Forelimb muscle (tissue), 1 donor: ENCODE data around the gene JPH2. TPM values are rescaled to one million over a fixed set of nuclear protein-coding genes. Genes with fewer than 3 reads are reported as not detected.
"Not testable (repeated sequence)": the region's sequence is repeated elsewhere in the genome, so short reads cannot be mapped to it uniquely, and the experiment has no call there.

Source experiments
- DNase-seq: peaks from one replicate; pipeline ENCODE4 v3.0.0-alpha.2; 2013; ENCODE audit warnings: low read depth
- polyA plus RNA-seq: library from polyadenylated mRNA; unstranded; fragments of 120-200 nt; gene quantifications from one replicate; pipeline ENCODE4 v1.2.1, GENCODE V29; 2013; ENCODE audit not compliant: insufficient read length

Gene JPH2
- polyA plus RNA-seq, 1 donor: 105 TPM

DNA sequence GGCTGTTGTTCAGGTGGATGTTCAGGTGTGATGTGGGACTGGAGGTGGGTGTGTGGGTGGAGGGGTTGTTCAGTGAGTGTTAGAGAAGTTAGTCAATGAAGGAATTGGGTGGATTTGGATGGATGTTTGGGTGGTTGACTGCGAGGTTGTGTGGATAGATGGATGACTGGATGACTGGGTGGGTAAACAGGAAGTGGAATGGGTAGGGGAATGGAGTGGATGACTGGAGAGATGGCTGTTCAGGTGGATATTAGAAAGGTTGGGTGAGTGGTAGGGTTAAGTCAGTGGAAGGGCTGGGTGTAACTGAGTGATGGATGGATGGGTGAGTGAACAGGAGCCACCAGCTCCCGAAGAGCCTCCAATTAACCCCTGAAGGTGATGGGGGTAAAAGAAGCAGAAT lies 27.9 kb downstream of the JPH2 start:
- no peak for DNase-seq

DNA sequence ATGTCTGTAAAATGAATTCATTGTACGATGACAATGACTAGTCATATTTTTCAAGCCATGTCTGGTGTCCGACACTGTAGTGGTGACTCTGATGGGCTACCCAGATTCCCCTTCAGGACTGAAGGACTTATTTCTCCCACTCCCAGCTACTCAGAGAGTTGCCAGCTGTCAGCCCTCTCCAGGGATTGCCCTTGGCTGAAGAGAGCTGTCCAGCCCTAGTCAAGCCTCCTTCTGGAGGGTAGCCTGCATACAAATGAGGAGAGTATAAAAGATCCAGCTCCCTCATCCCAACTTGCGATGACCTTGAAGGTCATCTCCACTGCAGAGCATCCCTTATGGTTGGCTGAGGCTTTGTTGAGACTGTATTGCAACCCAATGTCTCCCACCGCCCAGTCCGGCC lies 29.9 kb downstream of the JPH2 start:
- no peak for DNase-seq

DNA sequence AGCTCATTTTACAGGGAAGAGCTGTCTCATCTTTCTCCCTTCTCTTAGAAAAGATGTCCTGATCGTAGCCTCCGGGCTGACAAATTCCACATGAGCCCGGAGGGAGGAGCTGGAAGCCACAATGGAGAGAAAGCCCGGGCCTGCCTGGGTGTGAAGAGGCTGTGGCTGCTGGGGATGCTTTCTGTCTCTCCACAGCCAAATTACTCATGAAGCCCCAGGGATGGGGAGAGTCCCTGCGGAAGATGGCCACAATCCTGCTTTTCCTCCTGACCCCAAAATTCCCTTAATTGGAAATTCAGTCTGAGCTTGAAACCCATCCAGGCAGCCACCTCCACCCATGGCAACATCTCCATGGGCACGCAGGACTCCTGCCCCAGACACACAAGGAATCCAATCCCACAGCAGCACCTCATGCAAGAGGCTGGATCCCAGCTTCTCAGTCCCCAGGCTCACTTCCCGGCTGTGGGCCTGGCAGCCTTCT lies 32.4 kb downstream of the JPH2 start:
- DNase-seq: no peak

DNA sequence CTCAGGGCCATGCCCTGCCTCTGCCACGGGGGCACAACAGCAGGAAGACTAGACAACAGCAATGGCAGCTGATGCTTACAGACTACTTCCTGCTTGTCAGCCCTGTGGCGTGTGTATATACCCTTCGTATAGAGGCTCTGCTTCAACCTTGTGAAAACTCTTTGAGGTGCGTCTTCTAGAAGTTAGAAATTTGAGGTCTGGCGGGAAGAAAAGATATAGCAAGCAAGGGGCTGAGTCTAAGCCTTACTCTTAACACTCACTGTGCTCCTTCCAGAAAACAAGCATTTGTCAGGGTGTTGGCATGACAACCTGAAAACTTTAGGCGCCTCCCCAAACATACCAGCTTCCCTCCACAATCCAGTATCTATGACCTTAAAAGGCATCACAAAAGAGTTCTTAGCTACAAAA lies 33.3 kb downstream of the JPH2 start:
- no peak for DNase-seq

DNA sequence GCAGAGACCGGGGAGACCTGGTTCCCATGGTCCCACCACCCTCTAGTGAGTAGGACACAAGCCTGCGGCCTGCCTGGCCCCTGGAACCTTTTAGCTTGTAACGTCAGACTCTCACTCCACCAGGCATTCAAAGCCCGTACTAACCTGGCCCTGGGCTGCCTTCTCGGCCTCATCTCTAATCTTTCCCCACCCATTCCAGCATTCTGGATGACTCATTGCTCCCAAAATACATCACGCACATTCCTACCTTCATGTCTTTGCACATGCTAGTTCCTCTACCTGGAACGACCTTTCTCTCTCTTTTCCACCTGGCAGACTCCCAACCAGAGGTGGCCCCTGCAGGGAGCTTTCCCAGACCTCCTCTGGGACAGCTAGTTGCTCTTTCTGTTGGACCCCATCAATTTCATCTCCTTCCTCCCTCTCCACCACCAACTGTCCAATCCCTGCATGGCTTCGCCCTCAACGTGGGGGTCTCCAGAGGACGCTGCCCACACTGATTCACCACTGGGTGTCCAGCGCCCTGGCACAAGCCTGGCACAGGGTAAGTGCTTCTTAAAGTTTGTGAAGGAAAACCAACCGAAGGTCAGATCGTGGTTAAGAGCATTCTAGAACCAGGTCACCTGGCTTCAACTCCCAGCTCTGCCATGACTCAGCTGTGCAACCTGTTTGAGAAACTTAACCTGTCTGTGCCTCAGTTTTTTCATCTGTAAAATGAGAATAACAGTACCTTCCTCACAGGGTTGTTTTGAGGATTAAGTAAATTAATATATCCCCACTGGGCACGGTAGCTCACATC lies 35.2 kb downstream of the JPH2 start:
- DNase-seq: no peak

DNA sequence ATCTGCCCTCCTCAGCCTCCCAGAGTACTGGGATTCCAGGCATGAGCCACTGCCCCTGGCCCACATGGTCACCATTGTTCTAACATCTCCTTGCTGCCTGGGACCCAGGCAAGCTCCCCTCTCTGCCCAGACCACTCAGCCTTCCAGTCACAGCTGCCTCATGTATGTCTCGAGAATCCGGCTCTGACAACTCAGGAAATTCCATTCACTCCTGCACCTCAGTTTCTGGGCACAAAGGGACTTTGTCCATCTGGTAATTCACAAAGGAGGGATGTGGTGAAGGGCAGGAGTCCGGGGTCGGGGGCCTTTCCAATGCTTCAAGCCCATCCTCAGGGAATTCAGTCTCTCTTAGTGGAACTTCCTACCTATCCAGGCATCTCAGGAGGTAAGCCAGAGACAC lies 40.7 kb downstream of the JPH2 start:
- no peak for DNase-seq

DNA sequence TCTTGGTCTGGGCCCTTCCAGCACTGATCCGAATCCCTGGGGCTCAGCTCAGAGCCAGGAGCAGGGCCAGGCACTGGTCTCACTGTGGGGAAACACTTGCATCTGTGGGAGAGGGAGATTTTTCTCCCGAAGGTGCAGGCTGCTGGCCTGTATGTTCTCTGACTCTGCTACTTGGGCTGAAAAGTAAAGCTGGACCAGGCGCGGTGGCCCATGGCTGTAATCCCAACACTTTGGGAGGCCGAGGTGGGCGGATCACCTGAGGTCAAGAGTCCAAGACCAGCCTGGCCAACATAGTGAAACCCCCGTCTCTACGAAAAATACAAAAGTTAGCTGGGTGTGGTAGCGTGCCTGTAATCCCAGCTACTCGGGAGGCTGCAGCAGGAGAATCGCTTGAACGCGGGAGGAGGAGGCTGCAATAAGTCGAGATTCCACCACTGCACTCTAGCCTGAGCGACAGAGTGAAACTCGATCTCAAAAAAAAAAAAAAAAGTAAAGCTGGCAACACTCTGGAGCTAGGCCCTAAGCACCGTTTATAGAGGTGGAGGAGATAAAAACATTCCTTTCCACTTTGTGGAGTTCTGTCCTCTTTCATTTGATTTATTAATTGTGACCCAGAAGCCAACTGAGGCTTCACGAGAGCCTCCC lies 41.7 kb downstream of the JPH2 start:
- DNase-seq: no peak

DNA sequence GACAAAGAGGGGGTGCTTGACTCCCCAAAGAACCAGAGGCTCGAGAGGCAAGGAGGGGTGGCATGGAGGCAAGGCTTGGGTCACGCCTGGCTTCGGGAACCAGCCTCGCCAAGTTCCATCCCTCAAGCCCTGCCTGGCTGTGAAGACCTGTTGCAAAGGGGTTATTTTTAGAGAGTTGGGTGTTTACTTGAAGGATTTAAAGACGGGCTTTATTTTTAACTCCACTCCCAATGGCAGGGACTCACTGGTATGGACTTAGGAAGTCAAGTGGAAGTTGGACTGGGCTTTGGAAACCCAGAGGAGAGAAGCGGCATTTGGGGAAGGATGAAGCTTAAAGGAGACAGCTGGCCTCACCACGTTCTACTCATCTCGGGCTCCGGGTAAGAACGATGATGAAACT lies 43.1 kb downstream of the JPH2 start:
- DNase-seq: no peak

DNA sequence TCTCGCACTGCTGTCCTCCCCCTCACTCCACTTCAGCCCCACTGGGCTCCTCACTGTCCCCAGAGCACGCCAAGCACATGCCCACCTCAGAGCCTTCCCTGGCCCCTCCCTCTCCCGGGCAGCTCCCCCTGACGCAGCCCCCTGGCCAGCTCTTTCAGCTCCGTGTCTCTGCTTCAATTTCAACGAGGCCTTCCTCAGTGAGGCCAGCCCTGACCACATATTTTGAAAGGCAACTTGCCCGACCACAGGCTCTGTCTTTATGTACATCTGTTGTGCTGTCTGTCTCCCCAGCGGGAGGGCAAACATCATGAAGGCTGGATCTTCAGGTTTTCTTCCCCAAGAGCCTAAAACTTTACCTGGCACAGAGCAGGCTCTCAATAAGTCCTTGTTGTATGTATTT lies 44.6 kb downstream of the JPH2 start:
- no peak for DNase-seq

DNA sequence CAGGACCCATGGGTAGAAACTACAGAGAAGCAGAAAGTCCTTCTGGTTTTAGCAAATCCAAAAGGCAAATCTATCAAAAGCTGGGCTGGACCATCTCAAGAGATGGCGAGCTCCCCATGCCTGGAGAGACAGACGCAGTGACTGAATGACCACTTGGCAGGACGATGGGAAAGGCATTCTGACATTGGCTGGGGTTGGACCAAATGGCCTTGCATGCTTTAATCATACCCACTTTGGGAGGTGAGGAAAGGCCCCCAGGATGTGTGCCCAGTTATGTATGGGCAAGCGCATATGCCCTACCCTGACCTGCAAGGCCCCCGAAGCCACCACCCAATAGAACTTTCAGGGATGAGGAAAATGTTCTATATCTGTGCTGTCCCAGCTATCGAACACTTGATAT lies 45.1 kb downstream of the JPH2 start:
- no peak for DNase-seq

DNA sequence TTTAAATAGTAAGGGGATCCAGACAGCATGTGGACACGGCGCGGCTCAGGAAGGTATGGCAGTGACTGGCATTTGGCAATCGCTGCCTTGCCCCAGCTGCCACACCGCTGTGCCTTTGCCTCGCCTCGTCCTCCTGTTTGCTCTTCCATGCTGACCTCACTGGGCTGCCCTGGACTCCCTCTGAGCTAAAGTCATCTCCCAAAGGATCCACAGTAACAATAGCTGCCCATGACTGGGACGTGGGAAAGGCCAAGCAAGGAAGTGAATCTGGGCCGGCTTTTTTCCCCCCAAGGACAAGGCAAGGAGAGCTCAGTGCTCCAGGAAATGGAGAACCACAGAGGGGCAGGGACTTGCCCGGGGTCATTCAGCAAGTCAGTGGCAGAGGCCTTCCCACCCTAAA lies 48.1 kb downstream of the JPH2 start:
- no peak for DNase-seq

DNA sequence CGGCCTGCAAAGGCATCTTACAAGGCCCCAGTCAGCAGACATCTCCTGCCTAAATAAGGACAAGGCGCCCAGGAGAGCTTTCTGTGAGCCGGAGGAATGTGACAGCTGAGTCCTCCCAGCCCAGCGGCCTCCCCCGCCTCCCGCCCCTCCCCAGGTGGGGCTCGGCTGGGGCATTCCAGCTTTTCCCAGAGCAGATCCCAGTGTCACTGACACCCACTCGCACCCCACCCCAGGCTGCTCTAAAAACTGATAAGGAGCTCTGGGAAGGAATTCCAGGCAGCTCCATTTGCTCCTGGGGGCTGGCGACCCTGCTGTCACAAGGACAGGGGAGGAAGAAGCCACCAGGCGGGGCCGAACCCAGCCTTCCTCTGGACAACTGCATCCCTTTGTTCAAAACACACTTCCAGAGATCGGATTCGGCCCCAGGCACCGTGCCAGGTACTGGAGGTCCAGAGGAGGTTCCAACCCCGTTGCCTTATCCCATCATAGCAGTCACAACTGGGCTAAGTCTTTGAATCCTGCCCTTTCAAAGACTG lies 49.7 kb downstream of the JPH2 start:
- DNase-seq: no peak

DNA sequence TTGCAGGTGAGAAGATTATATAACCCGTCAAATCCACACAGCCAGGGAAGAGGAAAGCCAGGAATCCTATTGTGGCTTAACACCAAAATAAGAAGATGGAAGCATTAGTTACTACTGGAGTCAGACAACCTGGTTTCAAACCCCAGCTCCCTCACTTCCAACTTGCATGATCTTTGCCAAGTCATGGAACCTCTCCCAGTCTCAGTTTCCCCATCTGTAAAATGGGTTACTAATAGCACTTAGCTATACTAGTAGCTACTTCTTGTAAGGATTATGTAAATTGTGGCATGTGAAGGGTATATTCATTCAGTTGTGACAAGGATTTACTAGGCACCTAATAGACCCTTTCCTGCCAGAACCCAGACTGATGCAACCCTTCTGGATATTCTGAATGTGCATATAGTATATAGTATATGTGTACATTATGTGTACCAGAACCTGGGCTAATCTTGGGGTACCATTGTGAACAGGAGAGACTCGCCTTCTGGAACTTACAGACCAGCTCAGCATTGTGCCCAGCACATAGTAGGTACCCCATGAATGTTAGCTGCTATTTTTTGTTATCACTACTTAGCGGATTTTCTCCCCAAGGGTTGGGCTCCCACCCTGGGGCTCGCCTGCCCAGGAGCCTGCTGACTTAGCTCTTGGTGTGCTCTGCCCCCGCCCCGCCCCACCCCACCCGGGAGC lies 50.3 kb downstream of the JPH2 start:
- no peak for DNase-seq

DNA sequence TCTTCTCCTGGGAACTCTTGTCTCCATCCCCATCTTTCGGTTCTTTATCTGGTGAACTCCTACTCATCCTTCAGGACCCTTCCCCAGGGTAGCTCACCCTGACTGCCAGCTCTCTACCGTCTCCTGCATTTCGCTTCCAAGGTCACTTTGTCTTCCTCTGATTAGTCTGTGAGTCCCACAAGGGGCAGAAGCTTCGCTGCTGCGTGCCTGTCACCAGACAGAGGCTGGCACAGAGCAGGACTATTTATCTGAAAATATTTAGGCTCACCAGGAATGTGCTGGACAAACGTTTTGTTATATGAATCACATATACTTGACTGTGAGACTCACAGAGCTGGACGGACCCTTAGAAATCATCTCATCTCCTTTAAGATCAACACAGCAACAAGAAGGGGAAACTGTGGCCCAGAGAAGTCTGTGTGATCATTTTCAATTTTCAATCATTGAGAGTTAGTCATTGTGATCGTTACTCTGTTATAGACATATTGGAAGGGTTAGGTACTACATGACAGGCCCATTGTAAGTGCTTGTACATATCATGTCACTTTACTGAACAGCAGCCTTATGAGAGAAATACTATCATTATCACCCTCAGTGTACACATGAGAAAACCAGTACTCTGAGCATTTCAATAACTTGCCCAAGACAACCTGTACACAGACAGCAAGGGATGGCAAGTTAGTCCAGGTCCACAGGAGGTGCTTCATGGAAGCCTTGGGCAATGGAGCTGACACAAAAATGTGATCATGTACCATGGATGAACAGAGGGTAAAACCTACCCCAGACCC lies 51.4 kb downstream of the JPH2 start:
- no peak for DNase-seq

DNA sequence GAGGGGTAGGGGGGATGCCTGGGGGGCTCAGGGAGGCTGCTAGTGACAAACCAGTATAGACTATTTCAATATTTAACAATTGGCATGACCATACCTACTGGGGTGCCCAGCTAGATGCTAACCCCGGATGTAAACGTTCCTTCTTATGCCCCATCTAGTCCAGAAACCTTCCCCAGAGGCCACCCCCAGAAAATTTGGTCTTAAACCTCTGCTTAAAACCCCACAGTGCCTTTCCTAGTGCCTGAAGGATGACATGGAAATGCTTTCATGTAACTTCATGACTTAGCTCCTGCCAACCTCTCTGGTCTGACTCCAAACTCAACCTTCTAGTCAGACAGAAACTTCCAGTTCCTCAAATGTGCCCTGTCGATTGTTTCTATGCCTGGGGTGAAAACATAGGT lies 52.0 kb downstream of the JPH2 start:
- DNase-seq: no peak

DNA sequence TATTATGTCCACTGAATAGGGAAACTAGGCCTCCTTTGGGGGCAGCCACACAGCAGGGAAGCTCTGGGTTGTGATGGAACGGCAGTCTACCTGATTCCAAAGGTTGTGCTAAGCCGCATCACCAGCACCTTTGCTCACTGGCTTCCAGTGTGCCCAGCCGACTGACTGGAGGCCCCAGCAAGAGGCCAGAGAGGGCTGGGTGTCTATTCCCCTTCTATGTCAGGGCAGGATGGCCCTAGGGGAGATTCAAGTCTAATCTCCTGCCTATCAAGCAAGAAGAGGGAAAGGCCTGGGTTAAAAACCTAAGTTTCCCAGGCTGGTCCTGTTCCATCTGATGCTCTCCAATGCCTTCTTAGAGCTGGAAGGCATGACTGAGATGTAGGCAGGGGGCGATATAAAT lies 53.6 kb downstream of the JPH2 start:
- no peak for DNase-seq

DNA sequence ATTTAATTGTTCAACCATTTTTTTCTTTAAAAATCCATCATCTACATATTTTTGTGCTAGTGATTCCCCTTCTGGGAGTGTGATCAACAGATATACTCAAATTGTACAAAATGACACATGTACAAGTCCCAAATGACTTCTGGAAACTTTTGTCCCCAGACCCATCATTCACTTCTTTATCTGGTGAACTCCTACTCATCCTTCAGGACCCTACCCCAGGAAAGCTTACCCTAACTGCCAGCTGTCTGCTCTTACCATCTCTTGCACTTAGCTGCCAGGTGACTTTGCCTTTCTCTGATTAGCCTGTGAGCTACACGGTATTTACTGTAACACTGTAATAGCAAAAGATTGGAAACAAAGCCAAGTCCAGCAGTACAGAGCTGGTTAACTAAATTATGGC lies 55.3 kb downstream of the JPH2 start:
- DNase-seq: no peak

DNA sequence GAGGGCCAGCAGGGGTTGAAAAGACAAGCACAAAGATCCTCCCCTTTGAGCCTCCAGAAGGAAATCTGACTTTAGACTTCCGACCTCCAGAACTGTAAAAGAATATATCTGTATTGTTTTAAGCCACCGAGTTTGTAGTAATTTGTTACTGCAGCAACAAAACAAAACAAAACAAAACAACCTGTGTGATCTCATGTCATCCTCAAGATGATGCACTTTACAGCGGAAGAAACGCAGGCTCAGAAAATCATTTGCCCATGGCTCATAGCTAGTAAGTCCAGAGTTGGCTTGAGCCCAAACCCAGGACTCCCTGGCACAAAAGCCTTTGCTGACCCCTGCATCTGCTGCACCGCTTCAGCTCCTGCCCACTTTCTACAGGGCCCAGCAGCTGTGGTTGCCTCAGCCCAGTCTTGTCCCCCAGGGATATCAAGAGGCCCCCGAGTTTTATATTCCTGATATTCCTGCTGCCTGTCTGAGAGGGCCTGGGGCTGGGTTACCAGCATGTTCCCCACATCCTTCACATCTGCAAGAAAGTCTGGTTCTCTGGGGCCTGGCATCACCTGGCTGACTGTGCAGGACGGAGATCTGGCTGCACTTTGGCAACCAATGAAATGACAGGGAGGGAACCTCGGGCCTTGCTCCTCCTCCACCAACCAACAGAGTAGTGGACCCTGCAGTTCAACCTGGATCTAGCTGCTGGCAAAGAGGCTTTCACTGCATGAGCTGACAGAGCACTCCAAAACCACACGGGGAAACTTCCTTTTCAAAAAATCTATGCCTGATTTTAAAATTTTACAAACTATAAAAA lies 56.9 kb downstream of the JPH2 start:
- no peak for DNase-seq

DNA sequence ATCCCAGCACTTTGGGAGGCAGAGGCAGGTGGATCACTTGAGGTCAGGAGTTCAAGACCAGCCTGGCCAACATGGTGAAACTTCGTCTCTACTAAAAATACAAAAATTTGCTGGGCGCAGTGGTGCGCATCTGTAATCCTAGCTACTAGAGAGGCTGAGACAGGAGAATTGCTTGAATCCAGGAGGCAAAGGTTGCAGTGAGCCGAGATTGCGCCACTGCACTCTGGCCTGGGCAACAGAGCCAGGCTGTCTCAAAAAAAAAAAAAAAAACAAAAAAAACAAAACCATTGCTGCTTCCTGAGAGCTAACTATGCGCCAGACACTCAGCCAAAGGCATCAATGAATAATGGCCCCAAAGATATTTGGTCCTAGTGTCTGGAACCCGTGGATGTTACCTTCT lies 57.7 kb downstream of the JPH2 start:
- not testable (repeated sequence) for DNase-seq

DNA sequence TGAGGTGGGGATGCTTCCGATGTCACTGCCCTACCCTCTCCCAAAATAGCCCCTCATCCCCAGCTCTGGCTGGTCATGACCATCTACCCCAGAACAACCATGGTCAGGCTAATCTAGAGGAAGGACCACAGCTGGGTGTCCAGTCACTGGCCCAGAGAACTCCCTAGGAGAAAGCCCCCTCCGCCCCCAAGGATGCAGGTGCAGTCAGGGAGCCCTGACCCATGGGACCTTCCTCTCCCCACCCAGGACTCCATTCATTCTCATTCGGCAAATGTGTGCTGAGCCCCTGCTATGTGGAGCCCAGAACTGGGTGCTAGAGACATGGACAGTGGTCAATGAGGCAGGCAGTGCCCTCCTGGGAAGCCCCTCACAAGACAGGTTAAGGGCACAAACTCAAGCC lies 60.5 kb downstream of the JPH2 start:
- no peak for DNase-seq
